HTR-8/SVneo (cell line): ENCODE measurements around the gene HECTD1.
"Not testable (repeated sequence)": the region's sequence is repeated elsewhere in the genome, so short reads cannot be mapped to it uniquely, and the experiment has no call there.

Experiments
- DNase-seq: peaks from one replicate; pipeline ENCODE4 v3.0.0; 2011; ENCODE audit warnings: low spot score, mixed read lengths; ENCODE audit not compliant: insufficient read length
- FAIRE-seq: peaks from 2 replicates; lab custom pipeline; 2011; peaks lifted over from hg19 to GRCh38; lab: Jason Lieb, UNC

HECTD1 gene

GRCh38 chr14:31062908-31063307 is 144.7 kb downstream of the HECTD1 start:
- DNase-seq, FAIRE-seq: not testable (repeated sequence)

DNA sequence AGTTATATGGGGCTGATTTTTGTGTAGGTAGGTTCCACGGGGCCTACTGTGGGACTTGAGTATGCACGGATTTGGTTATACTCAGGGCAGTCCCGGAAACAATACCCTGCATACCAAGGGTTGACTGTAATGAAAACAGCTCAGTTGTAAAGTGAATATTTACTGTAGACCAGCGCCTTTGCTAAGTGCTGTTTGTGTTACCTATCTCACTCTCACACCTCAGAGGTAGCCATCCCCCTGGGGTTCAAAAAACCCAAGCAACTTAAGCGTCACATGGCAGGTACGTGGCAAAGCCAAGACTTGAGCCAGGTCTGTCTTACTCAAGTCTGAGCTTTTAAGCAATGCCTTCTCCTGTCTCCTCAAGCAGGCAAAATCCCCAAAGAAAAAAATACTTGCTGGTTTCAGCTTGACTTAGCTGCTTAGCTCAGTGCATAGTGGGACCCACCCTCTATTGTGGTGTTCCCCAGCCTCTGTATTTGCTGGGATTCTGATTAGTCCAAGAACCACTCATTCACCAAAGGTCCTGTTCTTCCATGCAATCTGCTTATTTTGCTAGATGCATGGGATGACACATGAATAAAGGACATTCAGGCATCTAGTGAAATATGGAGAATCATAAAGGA is 147.2 kb downstream of the HECTD1 start:
- no peak for DNase-seq
- FAIRE-seq: no peak

DNA sequence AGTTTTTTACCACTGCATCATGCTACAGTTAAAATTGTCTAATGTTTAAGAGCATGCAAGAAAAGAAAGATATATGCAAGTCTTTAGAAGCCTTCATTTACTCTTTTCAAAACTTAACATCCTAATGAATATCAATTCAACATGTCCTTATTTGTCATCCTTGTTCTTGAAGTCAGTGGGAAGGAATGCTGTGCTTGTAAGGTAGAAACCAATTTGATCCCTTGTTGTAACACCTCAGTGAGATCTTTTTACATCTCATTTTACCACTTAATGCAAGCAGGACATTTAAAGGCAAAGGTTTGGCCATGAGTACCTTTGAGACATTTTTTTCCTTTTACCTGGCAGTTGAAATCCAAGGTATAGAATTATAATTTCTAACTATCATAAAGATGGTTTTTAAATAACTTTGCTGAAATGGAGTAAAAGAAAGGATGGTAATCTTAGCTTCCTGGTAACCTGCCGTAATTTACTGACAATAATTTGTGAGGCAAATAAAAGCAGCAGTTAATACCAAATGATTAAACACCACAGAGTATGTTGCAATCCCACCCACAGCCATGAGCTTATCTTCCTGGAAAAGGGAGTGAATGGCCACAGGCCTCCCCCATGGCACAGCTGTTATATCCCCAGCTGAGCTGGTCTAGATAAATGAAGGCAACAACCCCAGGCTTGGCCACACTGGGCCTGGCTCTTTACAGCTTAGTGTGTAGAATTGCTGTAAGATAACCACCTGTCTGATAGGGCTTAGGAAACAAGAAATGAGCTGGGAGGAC is 148.3 kb downstream of the HECTD1 start:
- DNase-seq (peak; percentile 80), FAIRE-seq (peak; percentile 87)

GRCh38 chr14:31057701-31058364 is 149.8 kb downstream of the HECTD1 start:
- DNase-seq: no peak
- FAIRE-seq: no peak

DNA sequence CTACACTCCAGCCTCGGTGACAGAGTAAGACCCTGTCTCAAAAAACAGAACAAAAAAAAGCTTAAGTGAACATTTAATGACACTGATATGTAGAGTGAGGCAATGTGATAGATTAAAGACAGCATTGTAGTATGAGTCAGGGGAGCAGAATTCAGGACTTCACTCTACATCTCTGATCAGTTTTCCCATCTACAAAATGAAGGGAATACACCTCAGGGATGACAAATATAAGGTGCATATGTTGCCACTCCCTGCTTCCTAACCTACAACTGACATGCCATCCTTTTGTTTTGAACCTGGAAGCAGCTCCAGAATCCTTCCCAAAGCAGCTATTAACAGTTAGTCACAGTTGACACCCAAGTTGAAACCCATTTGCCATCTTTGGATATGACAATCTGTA is 150.6 kb downstream of the HECTD1 start:
- DNase-seq: no peak
- FAIRE-seq: peak; percentile 69

- DNase-seq: not testable (repeated sequence)
These were observed 154.5 kb downstream of the HECTD1 start for GRCh38 chr14:31052905-31053586.

DNA sequence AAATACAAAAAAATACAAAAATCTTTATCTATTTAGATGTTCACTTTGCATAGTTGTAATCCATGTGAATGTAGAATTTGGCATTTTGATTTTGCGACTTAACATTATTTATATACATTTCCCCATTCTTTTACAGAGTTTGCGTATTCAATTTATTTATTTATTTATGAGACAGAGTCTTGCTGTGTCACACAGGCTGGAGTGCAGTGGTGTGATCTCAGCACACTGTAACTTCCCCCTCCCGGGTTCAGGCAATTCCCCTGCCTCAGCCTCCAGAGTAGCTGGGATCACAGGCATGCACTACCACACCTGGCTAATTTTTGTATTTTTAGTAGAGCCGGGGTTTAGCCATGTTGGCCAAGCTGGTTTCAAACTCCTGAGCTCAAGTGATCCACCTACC is 156.1 kb downstream of the HECTD1 start:
- FAIRE-seq: no peak
- no peak for DNase-seq

More at GRCh38 chr14:31052905-31053586, 154.5 kb downstream of the HECTD1 start:
- FAIRE-seq: not testable (repeated sequence)

DNA sequence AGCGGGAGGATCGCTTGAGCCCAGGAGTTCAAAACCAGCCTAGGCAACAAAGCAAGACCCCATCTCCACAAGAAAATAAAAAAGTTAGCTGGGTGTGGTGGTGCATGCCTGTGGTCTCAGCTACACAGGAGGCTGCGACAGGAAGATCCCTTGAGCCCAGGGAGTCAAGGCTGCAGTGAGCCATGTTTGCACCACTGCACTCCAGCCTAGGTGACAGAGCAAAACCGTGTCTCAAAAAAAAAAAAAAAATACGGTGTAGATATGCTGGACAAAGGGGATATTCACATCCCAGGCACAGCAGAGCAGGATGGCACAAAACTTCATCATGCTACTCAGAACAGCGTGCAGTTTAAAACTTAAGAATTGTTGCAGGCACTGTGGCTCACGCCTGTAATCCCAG is 156.6 kb downstream of the HECTD1 start:
- DNase-seq (no peak), FAIRE-seq (no peak)
